Tongue (tissue), 2 donors: ENCODE data around the gene MAP1LC3B. TPM values are rescaled to one million over a fixed set of nuclear protein-coding genes. Genes with fewer than 3 reads are reported as not detected.
"Not testable (repeated sequence)": the region's sequence is repeated elsewhere in the genome, so short reads cannot be mapped to it uniquely, and the experiment has no call there.

ENCODE experiments used
- DNase-seq: peaks from one replicate; pipeline ENCODE4 v3.0.0-alpha.2; 2015
- total RNA-seq: library from RNA; depleted of rRNA; stranded (reverse); fragments of >200 nt; gene quantifications from one replicate; pipeline ENCODE4 v1.2.3, GENCODE V29; 2014

Gene MAP1LC3B
- total RNA-seq, 1 donor from 2014 or later: 35.9 TPM

DNA sequence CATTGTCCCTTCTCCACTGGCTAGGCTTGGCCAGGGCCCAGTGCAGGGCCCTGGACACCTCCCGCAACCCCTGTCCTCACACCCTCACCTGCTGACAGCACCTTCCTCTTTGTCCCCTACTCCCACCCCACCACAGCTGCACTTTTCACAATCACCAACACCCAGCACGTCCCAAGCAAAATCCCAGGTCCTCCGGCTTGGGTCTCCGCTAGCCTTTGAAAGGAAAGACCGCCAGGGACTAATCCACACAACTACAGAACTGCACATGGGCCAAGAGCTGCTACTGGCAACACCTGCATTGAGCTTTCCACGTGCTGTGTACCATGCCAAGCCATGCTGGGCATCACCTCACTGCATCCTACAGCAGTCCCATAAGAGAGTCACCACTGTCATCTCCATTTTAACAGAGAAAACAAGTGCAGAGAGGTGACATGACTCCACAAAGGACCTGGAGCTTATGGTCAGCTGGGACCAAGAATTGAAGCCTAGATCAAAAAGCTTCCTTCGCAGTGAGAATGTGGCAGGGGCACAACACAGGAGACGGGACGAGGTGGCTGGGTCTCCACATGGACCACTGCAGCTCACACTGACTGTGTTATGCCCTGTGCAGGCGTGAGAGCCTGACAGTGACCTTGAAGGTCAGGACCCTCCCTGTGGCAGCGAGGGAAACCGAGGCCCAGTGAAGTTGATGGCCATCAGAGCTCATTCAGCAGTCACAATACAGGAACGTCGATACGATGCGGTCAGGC lies 31.1 kb upstream of the MAP1LC3B start:
- DNase-seq: no peak

DNA sequence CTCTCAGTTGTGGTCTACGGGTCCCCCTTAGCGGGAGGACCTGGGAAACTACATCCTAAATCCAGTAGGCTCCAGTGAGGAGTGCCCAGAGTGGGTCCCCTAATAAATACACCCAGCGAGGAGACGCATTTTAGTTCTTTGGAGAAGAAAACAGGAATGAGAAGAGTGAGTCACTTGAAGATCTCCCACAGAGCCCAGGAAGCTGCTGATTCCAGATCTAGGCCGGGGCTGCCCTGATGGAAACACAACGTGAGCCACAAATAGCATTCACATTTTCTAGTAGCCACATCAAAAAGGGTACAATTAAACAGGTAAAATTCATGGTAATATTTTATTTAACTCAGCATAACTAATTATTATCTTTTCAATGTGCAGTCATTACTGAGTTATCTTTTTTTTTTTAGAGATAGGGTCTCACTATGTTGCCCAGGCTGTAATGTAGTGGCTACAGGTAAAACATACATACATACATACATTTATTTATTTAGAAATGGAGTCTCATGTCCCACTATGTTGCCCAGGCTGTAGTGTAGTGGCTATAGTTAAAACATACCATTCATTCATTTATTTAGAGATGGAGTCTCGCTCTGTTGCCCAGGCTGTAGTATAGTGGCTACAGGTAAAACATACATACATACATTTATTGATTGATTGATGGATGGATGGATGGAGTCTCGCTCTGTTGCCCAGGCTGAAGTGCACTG lies 30.1 kb upstream of the MAP1LC3B start:
- DNase-seq: no peak

DNA sequence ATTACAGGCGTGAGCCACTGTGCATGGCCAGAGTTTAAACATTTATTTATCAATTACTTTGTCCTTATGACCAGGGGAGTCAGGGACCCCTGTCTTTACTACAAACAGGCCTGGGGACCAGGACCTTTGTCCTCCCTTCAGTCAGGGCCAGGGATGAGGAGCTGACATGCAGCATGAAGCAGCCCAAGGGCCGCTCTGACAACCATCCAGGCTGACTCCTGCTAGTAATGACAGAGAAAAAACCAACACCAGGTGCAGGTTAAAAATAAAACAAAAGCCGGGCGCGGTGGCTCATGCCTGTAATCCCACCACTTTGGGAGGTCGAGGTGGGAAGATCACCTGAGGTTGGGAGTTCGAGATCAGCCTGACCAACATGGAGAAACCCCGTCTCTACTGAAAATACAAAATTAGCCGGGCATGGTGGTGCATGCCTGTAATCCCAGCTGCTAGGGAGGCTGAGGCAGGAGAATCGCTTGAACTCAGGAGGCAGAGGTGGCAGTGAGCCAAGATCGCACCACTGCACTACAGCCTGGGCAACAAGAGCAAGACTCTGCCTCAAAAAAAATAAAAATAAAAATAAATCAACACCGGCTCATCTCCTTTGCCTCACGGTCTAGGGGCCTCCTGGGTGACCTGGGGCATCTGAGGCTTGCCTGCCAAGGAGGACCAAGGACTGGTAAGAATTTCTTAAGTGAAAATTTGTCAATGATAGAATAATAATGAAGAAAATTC lies 29.1 kb upstream of the MAP1LC3B start:
- not testable (repeated sequence) for DNase-seq

DNA sequence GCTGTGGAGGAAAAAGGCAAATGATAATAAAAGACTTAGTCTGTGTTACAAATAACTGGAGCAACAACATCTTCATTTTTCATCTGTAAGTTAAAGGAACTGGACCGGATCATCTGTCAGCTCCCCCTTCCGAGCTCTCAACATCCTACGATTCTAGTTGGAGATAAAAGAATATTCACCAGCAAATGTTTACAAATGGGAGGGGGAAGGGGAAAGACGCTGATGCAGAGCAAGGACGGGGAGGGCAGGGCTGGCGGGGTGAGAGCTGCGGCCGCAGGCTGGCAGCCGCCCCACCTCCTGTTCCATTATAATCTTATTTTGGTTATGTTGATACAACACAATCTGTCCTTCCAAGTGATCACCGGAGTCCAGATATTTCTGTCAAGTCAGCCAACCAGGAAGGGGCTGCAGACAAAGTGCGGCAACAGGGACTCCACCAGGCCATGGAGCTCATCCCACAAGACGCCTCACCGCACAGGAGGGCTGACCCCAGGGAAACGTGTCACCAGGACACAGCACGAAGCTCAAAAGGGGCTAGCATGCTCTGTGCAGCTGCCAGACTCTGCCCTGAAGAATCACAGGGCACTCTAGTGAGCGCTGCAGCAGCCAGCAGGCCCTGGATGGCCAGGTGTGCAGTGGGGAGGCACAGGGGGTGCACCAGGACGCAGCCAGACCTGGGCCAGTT lies 28.2 kb upstream of the MAP1LC3B start:
- DNase-seq: no peak

DNA sequence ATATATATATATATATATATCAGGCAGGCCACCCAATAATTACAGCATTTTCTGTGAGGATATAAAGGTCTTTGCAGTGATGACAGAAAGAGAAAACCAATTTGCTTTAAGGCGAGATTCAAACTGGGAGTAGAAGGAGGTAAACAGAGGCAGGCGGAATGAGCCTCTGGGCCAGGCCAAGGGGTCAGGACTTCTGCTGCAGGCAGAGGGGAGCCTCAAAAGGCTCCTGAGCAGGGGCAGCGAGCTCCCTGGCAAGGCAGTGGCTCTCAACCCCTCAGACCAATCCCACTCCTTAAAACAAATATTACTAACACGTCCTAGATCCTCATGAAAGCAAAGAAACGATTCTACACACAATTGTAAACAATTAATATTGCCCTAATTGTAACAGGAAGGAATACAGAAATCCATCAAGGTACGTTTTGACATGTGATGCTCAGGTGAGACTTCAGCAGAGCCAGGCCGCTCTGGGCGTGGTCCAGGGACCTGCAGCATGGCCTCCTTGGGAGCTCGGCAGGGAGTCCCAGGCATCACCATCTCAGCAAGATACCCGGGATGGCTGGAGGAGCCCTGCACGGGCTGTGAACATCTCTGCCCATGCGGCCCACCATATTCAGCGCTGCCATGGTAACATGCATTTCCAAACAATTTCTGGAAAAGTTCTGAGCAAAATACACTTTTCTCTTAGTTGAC lies 27.0 kb upstream of the MAP1LC3B start:
- no peak for DNase-seq

DNA sequence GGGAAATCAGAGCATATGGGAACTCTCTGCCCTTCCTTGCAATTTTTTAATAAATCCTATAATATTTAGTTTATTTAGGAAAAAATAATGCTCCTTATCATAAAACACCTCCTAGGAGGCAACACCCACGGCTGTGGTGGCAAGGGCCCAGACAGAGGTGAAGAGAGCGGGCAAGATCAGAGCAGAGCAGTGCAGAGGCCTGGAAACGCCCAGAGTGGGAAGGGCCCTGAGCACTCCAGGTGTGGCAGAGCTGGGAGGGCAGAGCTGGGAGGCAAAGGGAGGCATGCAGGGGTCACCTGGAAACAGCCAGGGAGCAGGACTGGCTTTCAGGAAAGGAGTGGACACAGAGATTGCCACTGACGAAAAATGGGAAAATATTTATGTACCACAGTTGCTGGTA lies 25.8 kb upstream of the MAP1LC3B start:
- DNase-seq: no peak

DNA sequence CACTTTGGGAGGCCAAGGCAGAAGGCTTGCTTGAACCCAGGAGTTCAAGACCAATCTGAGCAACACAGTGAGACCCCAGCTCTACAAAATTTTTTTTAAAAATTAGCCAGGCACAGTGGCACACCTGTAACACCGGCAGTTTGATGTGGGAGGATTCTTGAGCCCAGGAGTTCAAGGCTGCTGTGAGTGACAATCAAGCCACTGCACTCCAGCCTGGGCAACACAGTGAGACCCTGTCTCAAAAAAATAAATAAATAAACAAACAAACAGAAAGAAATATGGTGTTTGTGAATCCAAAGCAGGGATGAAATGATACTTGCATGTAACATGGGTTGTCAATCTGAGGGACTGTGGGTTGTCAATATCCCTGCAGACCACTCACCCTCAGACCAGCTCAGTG lies 25.2 kb upstream of the MAP1LC3B start:
- DNase-seq: no peak

DNA sequence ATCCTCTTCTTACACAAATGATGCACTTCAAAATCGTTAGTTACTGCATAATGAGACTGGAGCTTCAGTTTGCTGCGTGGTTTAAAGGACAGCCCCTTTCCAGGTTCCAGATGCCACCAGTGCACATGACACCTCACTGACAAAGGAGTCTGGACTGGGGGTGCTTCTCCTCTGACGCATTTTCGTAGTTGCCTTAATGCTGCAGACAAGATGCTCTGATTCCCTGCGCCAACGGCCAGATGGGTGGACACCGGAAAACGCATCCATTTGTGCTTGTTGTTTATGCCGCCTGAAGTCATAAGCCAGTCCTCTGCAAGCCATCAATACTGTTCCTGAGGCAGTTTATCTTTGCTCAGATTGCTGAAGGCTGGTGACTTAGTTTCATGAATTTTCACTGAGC lies 24.6 kb upstream of the MAP1LC3B start:
- DNase-seq: no peak

DNA sequence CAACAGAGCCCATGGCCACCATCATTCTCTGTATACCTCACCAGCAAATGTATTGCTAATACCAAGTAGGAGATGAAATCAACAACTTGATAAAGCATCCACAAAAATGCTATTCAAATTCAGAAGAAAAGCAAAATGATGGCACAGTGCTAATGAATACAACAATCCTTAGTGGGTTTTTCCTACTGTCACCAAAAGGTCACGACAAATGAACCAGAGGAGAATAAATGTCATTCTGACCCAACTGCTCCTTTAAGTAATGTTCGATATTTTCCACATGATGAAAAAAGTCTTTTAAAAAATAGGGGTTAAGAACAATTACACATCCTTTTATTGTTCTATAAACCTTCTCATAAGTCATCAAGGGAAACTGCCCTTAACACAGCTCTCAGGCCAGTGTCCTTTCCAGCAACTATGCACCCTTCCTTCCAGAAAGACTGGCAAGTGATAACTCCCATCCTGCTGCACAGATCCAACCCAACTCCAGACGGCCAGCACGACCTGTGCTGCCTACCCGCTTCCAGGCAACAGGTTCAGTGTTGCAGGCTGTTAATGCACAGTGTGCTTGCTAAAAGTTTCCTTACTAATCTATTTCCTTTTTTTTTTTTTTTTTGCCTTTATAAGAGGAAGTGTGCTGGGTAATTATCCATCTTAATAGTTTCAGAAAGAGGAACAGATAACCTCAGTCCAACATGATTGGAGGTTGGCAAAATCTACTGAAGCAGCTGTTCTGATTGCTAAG lies 23.9 kb upstream of the MAP1LC3B start:
- DNase-seq: no peak

DNA sequence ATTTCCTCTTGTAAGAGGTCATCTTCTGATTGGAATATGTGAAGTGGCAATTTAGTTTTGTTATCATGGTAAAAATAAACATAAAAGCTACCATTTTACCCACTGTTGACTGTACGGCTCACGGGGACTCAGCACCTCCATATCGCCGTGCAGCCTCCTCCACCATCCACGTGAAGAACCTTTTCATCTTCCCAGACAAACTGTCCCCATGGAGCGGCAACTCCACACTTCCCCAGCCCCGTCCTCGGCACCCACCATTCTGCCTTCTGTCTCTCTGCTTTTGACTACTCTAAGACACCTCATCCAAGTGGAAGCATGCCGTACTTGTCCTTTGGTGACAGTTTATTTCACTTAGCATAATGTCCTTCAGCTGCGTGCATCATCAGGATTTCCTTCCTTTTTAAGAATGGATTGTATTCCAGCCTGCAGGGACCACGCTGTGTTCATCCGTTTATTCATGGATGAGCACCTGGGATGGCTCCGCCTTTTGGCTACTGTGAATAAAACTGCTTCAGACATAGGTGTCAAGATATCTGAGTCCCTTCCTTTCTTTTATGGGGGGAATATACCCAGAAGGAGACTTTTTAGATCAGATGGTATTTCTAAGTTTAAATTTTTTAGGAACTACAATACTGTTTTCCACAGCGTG lies 22.9 kb upstream of the MAP1LC3B start:
- no peak for DNase-seq

DNA sequence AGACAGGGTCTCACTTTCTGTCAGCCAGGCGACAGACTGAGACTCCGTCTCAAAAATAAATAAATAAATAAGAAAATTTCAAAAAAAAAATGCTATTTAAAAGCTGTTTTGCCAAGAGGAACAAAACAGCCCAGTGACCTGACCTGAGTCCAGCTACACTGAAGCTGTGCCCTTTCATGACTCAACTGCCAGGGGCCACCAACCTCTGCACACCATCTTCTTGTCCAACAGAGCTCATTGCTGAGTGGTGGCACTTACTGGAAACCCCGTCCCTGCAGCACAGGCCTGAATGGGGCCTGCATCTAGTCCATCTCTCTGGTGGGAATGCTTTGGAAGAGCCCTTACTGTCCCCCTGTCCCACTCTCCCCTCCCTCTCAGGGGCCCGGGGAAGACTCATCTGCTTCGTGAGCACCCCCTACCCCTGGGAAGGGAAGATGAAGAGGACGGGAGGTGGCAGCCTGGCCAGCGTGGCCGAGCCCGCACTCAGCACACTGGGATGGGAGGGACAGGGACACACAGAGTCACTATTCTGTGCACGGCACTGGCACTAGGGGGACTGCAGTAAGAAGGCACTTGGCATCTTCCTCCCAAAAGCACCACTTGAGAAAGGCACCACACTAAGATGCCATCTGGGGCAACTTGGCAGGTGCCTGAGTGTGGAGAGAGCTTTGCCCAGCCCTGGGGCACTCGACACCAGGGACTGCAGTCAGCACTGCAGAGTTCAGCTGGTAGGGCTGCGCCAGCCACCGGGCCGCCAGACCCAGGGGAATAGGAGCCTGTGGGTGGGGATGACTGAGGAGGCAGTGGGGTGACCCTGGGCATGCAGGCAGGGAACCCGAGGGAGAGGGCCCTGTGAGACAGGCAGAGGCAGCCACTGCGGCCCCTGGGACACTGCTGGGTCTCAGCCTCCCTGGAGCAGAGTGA lies 22.1 kb upstream of the MAP1LC3B start:
- DNase-seq: no peak

DNA sequence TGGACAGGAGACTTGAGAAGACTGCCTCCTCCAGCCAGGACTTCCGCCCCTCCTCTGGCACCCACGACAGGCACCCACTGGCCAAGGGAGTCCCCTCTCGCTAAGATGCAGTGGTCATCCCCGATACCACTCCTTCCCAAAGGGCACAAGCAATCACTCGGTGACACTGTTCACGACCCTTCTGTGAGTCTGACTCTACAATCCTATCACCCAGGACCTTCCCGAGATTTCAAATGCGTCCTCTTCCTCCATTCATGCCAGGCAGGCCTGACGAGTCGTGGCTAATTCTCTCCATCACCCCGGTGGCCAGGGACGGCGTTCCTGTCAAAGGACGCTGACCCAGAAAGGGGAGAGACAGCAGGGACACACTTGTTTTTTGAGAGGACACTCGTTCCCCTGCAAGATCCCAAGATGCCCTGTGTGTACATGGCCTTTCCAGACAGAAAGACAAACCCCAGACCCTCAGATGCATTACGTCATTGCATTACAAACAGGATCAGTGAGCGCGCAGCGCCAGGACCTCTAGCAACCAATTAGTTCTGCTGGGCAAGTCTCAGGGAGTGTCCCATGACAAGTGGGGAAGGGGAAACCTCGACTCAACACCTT lies 20.8 kb upstream of the MAP1LC3B start:
- no peak for DNase-seq

DNA sequence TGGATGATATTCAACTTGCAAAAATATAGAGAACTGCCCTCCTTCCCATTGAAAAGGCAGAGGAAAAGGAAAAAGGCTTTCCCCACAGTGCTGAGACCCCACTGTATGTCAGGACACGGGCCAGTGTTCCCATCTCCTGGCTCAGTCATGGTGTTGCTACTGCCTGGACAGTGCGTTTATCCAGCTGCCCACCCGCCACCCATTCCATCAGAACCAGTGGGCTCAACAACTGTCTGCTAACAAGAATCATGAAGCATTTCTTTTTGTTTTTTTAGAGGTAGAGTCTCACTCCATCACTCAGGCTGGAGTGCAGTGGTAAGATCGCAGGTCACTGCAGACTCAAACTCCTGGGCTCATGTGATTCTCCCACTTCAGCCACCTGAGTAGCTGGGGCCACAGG lies 19.8 kb upstream of the MAP1LC3B start:
- no peak for DNase-seq

DNA sequence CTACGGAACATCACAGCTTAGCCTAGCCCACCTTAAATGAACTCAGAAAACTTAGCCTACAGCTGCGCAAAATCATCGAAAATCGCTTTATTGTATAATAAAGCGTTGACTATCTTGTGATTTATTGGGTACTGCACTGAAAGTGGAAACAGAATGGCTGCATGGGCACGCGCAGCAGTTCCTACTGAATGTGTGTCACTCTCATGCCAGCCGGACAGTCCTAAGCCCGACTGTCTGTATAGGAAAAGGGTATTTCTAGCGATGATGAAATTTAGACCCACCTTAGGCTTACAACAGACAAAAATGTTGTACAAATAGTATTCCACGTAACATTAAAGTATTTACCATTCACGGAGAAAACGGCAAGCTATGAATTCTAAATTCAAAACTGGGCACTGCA lies 17.8 kb upstream of the MAP1LC3B start:
- no peak for DNase-seq

DNA sequence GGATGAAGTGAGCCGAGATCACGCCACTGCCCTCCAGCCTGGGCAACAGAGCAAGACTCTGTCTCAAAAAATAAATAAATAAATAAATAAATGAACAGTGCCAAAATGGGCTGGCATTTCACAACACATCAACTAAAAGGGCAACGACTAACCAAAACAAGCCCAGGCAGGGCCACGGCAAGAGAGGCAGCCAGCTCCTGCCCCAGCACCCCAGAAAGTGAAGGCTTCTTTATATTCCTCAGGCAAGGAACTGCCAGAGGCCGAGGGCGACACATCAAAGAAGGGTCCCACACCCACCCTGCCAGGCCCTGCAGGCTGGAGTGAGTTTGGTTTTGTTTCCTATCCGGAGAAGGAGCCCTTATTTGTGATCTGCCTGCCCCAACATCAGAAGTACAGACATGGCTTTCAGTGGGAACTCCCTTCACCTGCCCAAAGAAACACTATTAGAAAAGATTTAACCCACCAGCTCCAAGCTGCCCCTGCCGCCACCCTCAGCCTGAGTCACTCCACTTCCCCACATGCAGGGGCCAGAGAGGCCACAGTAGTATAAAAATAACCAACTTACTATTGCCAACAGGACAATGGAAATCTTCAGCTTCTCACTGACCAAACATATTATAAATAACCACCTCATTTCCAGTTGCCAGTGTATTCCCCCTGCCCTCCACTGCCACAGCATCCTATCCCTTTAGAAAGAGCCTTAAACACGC lies 16.6 kb upstream of the MAP1LC3B start:
- no peak for DNase-seq

DNA sequence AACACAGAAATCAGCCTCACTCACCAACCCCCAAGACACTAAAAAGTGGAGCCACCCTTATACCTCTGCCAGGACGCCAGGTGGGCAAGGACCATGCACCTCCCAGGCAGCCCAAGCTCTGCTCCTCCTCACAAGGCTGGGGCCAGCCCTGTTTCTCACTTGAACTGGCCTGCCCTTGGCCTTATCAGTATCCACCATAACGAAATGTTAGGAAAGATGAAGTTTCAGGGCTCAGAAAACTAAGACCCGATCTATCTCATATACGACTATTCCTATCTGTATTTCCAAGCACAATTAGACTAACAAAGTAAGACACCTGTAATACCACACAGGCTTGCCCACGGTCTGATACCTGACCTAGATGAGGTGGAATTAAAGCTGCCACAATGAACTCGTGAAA lies 15.5 kb upstream of the MAP1LC3B start:
- DNase-seq: no peak

DNA sequence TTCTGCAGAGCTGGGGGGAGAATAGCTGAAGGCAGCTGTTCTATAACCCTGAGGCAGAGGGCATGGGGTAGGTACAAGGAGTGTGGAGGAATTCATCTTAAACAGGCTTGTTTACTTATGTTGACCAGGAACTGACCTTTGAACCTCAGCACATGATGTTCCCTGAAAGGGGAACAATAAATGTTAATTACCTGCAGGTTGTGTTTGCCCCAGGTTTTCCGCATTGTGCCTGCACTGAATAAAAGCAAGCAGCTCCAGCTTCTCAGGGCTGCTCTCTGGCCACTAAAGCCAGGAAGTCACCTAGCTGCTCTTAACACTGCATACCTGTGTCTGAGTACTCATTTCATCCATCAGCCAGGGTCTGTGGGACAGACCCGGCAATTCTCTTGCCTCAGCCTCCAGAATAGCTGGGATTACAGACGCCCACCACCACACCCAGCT lies 12.8 kb upstream of the MAP1LC3B start:
- DNase-seq: not testable (repeated sequence)

DNA sequence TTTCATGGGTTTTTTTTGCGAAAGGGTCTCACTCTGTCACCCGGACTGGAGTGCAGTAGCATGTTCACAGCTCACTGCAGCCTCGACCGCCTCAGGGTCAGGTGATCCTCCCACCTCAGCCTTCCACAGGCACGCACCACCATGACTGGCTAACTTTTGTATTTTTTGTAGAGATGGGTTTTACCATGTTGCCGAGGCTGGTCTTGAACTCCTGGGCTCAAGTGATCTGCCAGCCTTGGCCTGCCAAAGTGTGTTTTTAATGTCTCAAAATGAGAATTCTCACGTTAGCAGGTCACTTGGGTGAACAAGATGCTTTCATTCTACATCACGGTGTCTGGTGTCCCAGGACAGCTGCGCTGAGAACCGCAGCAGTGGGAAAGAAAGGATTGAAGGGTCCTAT lies 11.7 kb upstream of the MAP1LC3B start:
- no peak for DNase-seq

DNA sequence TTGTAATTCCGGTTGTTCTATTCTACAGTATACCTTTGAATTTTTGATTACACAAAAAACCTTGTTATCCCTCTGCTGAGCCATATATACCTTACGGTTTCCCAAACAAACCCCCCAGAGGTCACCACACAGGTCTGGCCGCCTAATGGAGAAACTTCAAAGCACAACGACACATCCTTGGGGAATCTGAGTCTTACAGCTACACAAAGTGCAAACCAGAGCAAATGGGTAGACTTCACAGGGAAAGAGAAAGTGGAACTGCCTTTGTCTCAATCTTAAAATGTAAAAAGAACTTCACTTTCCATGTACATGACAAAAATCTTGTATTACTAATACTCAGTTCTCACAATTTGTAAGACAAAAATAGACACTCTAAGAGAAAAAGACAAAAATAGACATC lies 11.3 kb upstream of the MAP1LC3B start:
- no peak for DNase-seq
